Stimulated activated CD4-positive, alpha-beta T cell treated with anti-CD3 and anti-CD28 coated beads, Interleukin-4, amount 100 ng/mL, for 1 hour (primary cell): ENCODE data around the gene SCFD1.
"Not testable (repeated sequence)": the region's sequence is repeated elsewhere in the genome, so short reads cannot be mapped to it uniquely, and the experiment has no call there.

Experiments used
- DNase-seq: peaks from one replicate; pipeline ENCODE4 v3.0.0-alpha.2; 2020

SCFD1 gene

DNA sequence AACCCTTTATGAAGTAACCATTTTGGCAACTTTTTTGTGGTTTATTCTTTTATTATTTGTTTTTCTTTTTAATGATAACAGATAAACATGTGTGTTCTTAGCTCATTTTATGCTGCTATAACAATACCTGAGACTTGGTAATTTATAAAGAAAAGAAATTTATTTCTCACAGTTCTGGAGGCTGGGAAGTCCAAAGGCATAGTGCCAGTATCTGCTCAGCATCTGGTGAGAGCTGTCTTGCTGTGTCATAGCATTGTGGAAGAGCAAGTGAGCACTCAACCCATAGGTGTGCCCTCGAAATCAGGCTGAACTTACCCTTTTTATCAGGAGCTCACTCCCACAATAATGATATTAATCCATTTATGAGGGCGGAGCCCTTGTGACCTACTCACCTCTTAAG lies 8.0 kb upstream of the SCFD1 start:
- DNase-seq = no peak

- DNase-seq = no peak
Measured at GRCh38 chr14:30620178-30620577, 1.9 kb upstream of the SCFD1 start.

DNA sequence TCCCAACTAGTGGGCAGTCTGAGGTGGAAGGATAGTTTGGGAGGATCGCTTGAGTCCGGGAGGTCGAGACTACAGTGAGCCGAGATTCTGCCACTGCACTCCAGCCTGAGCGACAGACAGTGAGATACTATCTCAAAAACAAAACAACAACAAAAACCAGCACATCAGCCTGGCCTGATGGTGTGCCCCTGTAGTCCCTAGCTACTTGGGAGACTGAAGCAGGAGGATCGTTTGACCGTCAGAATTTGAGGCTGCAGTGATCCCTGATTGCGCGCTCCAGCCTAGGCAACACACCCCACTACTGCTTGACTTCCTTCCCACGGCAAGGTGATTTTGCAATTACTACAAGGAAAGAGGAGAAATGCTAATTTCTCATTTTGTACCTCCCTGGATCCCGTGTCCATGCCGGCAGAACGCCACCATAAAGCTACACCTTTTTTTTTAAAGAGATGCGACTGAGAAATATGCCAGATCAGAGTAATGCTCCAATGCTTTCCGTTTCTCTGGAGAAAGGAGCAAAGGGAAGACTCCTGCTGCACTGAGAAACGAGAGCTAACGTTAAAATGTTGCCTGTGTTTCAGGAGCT lies 672 bp upstream of the SCFD1 start:
- DNase-seq = no peak

- no peak for DNase-seq
Measured at GRCh38 chr14:30623412-30624131, 1.5 kb downstream of the SCFD1 start.

DNA sequence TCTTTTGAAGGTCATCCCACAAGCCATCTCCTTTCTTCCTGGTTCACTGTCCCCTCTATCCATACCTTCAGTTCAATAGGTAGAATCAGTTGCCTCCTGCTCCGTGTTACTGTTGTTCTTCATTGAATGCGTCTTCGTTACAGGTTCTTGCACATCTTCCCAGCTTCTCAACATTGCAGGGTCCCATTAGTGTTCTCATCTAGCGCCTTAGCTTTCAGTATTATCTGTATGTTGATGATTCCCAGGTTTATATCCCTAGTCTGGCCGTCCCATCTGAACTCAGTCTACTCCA lies 2.0 kb downstream of the SCFD1 start:
- DNase-seq = no peak

DNA sequence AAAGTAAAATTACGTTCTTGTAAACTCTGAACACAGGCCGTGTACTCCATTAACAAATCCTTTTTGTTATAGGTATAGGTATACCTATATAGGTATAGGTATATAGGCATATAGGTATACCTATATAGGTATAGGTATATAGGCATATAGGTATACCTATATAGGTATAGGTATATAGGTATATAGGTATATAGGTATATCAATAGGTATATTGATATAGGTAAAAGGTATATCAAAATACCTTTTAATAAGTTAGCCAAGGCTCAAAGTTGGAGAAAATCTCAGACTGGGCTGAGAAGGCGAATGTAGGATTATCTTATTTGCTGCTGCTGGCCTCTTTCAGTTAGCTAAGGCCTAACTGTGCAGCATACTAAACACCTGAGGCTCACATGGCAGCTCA lies 3.4 kb downstream of the SCFD1 start:
- DNase-seq = no peak

GRCh38 chr14:30629432-30629831 lies 7.3 kb downstream of the SCFD1 start:
- not testable (repeated sequence) for DNase-seq

DNA sequence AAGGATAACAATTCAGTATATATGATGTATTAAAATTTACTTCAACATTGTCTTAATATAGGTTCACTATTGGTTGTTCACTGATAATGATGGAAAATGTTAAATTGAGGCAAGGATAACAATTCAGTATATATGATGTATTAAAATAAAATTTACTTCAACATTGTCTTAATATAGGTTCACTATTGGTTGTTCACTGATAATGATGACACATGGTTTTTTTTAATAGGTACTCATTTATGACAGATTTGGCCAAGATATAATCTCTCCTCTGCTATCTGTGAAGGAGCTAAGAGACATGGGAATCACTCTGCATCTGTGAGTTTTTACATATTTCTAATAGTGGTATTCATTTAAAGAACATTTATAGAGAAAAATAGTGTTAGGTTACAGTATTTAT lies 8.1 kb downstream of the SCFD1 start:
- DNase-seq = no peak

DNA sequence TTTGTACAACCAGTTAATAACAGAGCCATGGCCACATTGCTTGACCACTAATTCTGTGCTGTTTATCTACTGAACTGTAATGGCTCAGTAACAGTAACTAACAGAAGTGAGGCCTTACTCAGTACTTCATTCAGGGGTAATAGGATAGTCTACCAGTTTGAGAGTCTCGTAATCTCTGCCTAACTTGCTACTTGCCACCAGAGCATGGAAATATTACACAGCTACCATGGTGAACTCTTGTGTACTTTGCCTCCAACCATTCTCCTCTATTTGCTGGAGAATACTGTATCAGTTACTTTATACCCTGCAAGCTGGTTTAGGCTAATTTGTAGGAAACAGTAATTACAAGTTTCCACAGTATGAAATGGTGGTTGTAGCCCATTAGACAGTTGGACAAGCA lies 10.6 kb downstream of the SCFD1 start:
- DNase-seq = no peak

GRCh38 chr14:30638926-30639325 lies 16.8 kb downstream of the SCFD1 start:
- no peak for DNase-seq

DNA sequence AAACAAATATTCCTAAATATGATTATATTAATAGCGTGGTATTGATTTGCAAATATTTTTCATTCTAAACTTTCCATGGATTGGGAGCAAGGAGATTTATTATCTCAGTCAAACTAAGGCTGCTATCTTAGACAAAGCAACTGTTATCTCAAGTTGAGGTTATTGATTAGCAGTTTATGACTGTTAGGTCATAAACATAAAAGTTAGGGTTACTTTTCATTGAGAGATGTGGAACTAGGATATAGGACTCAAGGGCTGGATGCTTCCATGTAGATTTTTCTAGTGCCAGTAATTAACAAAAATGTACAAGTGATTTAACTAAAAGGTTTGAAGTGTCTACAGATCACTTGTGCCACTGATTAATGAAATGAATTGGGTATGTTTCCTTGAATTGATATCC lies 19.1 kb downstream of the SCFD1 start:
- DNase-seq = no peak

DNA sequence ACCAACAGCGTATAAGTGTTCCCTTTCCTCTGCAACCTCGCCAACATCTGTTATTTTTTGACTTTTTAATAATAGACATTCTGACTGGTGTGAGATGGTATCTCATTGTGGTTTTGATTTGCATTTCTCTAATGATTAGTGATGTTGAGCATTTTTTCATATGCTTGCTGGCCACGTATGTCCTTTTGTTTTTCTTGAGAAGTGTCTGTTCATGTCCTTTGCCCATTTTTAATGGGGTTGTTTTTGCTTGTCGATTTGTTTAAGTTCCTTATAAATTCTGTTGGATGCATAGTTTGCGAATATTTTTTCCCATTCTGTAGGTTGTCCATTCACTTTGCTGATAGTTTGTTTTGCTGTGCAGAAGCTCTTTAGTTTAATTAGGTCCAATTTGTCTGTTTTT lies 22.3 kb downstream of the SCFD1 start:
- DNase-seq = not testable (repeated sequence)

GRCh38 chr14:30645600-30645999 lies 23.5 kb downstream of the SCFD1 start:
- DNase-seq = no peak

DNA sequence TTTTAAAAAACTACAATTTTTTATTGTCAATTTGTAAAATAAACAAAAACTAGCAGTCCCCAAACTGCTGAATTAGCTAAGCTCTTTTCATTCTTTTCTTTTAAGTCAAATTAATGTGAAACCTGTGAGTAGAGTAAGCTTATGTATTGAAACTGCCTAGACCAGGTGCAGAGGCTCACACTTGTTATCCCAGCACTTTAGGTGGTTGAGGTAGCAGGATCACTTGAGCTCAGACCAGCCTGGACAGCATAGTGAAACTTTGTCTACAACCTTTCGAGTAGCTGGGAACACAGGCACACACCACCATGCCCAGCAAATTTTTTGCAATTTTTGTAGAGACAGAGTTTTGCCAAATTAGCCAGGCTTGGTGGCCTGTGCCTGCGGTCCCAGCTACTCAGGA lies 26.4 kb downstream of the SCFD1 start:
- DNase-seq = no peak

- no peak for DNase-seq
Measured at GRCh38 chr14:30651937-30652336, 29.8 kb downstream of the SCFD1 start.

GRCh38 chr14:30655124-30655523 lies 33.0 kb downstream of the SCFD1 start:
- DNase-seq = no peak

- DNase-seq = no peak
Measured at GRCh38 chr14:30655658-30656057, 33.5 kb downstream of the SCFD1 start.

- peak; percentile 11 for DNase-seq
Measured at GRCh38 chr14:30656190-30656632, 34.1 kb downstream of the SCFD1 start.

DNA sequence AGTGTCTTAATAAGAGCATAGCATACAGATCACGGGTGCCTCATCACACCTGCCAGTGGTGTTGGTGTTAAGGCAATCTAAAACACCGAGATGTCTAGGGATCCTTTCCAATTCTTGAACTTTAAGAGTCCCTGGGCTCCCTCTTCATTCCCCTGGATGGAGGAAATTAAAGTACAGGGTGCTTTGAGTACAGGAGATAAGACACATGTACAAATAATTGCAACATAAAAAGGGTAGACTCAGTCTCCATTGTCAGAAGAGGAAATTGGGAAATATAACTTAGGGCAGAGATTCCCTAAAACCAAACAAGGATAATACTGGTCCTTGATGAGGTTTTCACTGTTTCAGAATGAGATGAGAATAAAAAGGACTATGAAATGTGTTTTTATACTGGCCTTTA lies 34.9 kb downstream of the SCFD1 start:
- no peak for DNase-seq

DNA sequence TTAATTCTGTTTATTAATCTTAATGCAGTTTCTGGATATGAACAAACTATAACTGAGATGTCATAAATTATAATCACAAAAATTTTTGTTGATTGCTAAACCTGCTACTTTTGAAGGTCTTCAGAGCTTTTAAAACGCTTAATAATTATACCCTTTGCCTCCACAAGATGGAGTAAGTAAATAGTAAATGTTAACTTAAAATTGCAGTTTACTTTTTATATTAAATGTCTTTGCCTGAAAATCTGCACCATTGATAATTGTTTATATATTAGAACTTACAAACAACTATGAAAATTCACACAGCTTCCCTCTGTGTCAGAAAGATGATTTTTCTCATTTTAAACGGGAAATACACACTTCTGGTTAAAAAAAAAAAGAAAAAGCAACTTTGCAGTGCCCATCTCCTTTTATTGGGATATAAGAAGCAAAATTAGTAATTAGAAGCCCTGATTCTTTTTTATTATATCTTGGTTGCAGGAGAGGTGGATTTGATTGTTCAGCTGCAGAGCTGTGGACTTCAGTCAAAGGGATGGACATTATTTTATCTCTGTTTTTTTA lies 35.6 kb downstream of the SCFD1 start:
- DNase-seq = no peak

DNA sequence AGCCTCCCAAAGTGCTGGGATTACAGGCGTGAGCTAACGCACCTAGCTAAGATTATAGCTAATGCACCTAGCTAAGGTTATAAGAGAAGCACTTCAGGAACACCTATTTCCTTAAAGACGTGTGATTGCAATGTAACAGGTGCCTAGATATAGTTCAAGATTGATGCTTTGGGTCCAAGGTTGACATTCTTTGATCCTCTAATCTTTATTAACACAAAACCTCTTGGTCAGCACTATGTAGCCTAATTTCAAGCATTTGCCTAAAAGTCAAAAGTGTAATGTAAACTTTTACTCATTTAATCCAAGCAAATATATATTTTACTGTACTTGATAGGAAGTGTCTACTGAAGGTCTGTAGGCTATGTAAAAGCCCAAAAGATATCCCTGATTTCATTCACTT lies 36.5 kb downstream of the SCFD1 start:
- DNase-seq = no peak

DNA sequence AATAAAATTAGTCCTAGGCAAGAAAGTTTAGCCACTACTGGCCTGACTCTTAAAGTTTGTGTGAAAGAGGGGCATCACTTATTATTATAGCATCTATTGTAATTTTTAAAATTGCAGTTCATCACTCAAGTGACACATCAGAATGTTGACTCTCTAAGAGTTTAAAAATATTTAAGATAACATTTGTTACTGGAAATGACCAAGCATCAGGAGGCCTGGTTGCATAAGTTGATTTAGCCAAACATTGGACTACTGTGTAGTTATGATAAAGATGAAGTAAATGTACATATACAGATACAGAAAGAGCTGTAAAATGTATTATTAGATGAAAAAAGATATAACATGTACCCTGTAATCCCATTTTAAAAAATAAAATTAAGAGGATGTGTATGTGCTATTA lies 47.5 kb downstream of the SCFD1 start:
- DNase-seq = no peak

DNA sequence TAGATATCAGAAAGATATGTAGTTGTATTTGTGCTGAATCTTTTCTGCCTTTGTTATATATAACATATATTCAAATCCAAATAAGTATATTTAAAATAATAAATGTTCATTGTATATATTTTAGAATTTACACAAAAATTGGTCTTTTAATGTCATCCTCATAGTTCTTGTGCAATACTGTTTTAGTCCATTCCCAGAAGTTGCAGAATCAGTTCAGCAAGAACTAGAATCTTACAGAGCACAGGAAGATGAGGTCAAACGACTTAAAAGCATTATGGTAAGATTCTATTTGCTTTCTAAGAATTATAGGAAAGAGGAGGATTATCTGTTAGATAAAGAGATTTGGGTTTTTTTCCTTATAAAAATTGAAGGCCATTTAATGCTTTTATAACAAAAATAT lies 51.0 kb downstream of the SCFD1 start:
- no peak for DNase-seq

GRCh38 chr14:30678926-30679431 lies 56.9 kb downstream of the SCFD1 start:
- no peak for DNase-seq

DNA sequence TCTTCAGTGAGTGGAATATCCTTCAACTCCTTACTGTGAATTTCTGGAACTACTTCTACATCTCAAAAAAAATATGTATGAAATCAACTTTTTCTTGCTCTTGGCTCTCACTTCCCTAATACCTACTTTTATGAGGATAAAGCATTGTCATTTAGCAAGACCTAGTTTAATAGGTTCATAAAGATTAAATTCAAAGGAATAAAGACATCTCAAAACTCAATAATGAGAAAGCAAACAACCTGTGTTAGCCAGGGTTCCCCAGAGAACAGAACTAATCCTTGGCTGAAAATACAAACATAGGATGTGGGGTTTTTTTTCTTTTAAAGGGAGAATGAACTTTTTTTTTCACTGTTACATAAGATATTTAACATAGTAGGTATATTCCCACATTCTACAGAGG lies 57.9 kb downstream of the SCFD1 start:
- no peak for DNase-seq
